ENCODE measurements around the gene IFT81. TPM values are rescaled to one million over a fixed set of nuclear protein-coding genes. Genes with fewer than 3 reads are reported as not detected.
"Not testable (repeated sequence)": the region's sequence is repeated elsewhere in the genome, so short reads cannot be mapped to it uniquely, and the experiment has no call there.

Gene IFT81
- total RNA-seq, 2 donors from 2014 or later: 7.5 to 12.0 TPM

DNA sequence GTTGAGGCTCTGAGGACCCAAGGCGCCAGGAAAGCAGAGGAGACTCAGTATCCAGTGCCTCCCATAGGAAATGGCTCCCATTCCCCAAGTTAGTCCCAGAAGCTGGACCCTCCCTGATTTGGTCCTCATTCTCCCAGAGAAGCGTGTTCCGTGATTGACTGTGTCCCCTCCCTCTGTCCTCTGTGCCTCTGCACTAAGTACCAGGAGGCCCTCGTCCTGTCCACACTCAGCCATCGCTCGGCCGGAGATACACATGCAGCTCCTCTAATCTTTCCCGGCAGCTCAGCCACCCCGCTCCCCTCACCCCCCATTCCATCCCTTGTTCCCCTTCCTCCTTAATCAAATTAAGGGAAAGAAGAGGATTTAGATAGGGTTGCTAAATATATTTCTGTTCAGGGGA lies 128.6 kb downstream of the IFT81 start:
- DNase-seq (ENCODE audit: low spot score): peak; percentile 66
- Histone ChIP-seq H3K27me3 (no peaks in the 10 kb centered on the region), H3K36me3 (no peaks in the 10 kb centered on the region), H3K4me3 (no peak overlapping the region), H3K9me3 (no peaks in the 10 kb centered on the region), H3K27ac (peak overlapping the region; percentile 88 to 97), H3K4me1 (peaks cover 0 to 64% of the 10 kb centered on the region in 2 donors)
- no peak for TF ChIP-seq CTCF (IDR thresholded peaks at IDR 0.05)

GRCh38 chr12:110253176-110253575 lies 129.0 kb downstream of the IFT81 start:
- DNase-seq (ENCODE audit: low spot score): peak; percentile 86
- Histone ChIP-seq H3K4me1 (peaks cover 0 to 59% of the 10 kb centered on the region in 2 donors), H3K4me3 (no peak overlapping the region), H3K27ac (peak overlapping the region; percentile 88 to 97), H3K27me3 (no peaks in the 10 kb centered on the region), H3K9me3 (no peaks in the 10 kb centered on the region), H3K36me3 (no peaks in the 10 kb centered on the region)
- TF ChIP-seq CTCF (IDR thresholded peaks at IDR 0.05): no peak

DNA sequence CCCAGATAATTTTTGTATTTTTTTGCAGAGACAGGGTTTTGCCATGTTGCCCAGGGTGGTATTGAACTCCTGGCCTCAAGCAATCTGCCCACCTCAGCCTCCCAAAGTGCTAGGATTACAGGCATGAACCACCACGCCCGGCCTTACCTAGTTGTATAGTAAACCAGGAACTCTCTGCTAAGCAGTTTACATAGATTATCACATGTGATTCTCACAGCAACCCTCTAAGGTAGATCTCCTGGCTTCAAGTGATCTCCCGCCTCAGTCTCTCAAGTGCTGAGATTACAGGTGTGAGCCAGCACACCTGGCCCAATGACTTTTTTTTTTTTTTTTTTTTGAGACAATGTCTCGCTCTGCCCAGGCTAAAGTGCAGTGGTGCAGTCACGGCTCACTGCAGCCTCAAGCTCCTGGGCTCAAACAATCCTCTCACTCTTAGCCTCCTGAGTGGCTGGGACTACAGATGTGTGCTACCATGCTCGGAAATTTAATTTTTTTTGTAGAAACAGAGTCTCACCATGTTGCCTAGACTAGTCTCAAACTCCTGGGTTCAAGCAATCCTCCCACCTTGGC lies 130.9 kb downstream of the IFT81 start:
- no peak overlapping the region for H3K4me3 ChIP-seq
- no peaks in the 10 kb centered on the region for H3K27me3 ChIP-seq
- H3K27ac ChIP-seq: peak overlapping the region; percentile 30 to 88
- no peak for DNase-seq (ENCODE audit: low spot score)
- H3K9me3 ChIP-seq: no peaks in the 10 kb centered on the region
- H3K36me3 ChIP-seq: no peaks in the 10 kb centered on the region
- TF ChIP-seq CTCF (IDR thresholded peaks at IDR 0.05): no peak
- H3K4me1 ChIP-seq: peaks cover 0 to 43% of the 10 kb centered on the region in 2 donors

DNA sequence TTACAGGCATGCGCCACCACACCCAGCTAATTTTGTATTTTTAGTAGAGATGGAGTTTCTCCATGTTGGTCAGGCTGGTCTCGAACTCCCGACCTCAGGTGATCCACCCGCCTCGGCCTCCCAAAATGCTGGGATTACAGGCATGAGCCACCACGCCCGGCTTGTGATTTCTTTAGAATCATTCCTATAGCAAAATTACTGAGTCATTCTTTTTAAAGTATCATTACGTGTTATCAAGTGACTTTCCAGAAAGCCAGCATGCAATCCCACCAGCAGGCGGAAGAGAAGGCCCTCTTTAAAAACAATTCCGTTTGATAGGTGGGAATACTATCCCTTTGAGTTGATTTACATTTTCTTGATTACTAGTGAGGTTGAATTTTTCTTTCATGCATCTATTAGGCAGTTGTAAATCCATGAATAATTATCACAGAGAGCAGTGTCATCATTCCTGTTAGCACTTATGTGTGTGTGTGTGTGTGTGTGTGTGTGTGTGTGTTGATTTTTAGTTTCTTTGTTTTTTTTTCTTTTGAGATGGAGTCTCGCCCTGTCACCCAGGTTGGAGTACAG lies 131.8 kb downstream of the IFT81 start:
- Histone ChIP-seq H3K27ac (peak overlapping the region; percentile 71 to 85), H3K4me1 (peaks cover 0 to 34% of the 10 kb centered on the region in 2 donors)
- not testable (repeated sequence) for DNase-seq (ENCODE audit: low spot score); H3K27me3 ChIP-seq; H3K36me3 ChIP-seq; H3K4me3 ChIP-seq; H3K9me3 ChIP-seq

GRCh38 chr12:110256780-110257431 lies 132.7 kb downstream of the IFT81 start:
- no peak for TF ChIP-seq CTCF (IDR thresholded peaks at IDR 0.05)
- Histone ChIP-seq H3K9me3 (no peaks in the 10 kb centered on the region), H3K4me3 (no peak overlapping the region), H3K36me3 (no peaks in the 10 kb centered on the region), H3K27ac (peak overlapping the region; percentile 71 to 85), H3K27me3 (no peaks in the 10 kb centered on the region), H3K4me1 (peaks cover 0 to 31% of the 10 kb centered on the region in 2 donors)
- DNase-seq (ENCODE audit: low spot score): peak; percentile 68

DNA sequence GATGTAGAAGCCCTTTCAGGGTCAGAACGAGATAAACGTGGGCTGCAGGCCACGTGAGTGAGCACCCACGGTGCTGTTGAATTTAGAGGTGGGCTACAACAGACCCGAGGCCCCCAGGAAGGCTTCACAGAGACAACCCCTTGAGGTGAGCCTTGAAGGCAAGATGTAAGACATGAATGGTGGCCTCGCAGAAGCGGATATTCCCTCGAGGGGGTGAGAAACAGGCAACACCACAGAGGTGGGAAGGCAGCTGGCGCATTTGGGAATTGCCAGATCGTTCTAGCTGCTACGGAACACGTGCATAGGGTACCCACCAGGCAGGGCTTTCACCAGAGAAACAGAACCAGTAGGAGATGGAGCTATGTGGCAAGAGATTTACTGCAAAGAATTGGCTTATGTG lies 134.3 kb downstream of the IFT81 start:
- TF ChIP-seq CTCF (IDR thresholded peaks at IDR 0.05): no peak
- peaks cover 0 to 24% of the 10 kb centered on the region in 2 donors for H3K4me1 ChIP-seq
- H3K27me3 ChIP-seq: no peaks in the 10 kb centered on the region
- H3K9me3 ChIP-seq: no peaks in the 10 kb centered on the region
- DNase-seq (ENCODE audit: low spot score): no peak
- H3K27ac ChIP-seq: peak overlapping the region; percentile 16 to 85
- no peaks in the 10 kb centered on the region for H3K36me3 ChIP-seq
- H3K4me3 ChIP-seq: no peak overlapping the region

Data from right atrium auricular region (tissue), 2 donors.